HEK293T (cell line): ENCODE data around the gene S100A16.
A peak's percentile ranks its signal among the peaks of the same experiment; 100 is the strongest.

Source experiments
- CTCF ChIA-PET: fragments of 350-600 bp; formaldehyde crosslinking; extraction: SDS; loops from one replicate; lab custom pipeline; 2021; ENCODE audit warnings: antibody characterized with exemption, inconsistent platforms; lab: Yijun Ruan, JAX
- POLR2A ChIA-PET: fragments of 350-600 bp; formaldehyde crosslinking; extraction: SDS; loops from one replicate; lab custom pipeline; 2020; ENCODE audit warnings: antibody characterized with exemption, inconsistent platforms; lab: Yijun Ruan, JAX
- DNase-seq: peaks from one replicate; pipeline ENCODE4 v3.0.0; 2012; ENCODE audit warnings: mixed read lengths; ENCODE audit errors: extremely low spot score
- ARNT ChIP-seq: fragments of 450-650 bp; IDR thresholded peaks from 2 replicates; pipeline ENCODE4 v1.6.1; 2017; ENCODE audit warnings: mild to moderate bottlenecking
- BHLHE40 ChIP-seq: fragments of 450-650 bp; IDR thresholded peaks from 2 replicates; pipeline ENCODE4 v1.6.1; 2016; ENCODE audit warnings: mild to moderate bottlenecking, moderate library complexity, borderline replicate concordance
- CTBP1 ChIP-seq: fragments of 450-650 bp; IDR thresholded peaks from 2 replicates; pipeline ENCODE4 v1.6.1; 2016; ENCODE audit warnings: borderline replicate concordance
- ELF4 ChIP-seq: fragments of 450-650 bp; IDR thresholded peaks from 2 replicates; pipeline ENCODE4 v1.6.1; 2017; ENCODE audit warnings: antibody characterized with exemption
- FOXA1 ChIP-seq: fragments of 450-650 bp; IDR thresholded peaks from 2 replicates; pipeline ENCODE4 v1.6.1; 2016; ENCODE audit warnings: mild to moderate bottlenecking
- FOXK2 ChIP-seq: fragments of 450-650 bp; IDR thresholded peaks from 2 replicates; pipeline ENCODE4 v1.6.1; 2016; ENCODE audit warnings: mild to moderate bottlenecking
- FOXM1 ChIP-seq: fragments of 450-650 bp; IDR thresholded peaks from 2 replicates; pipeline ENCODE4 v1.6.1; 2017; ENCODE audit warnings: mild to moderate bottlenecking, borderline replicate concordance
- HDGF ChIP-seq: fragments of 450-650 bp; IDR thresholded peaks from 2 replicates; pipeline ENCODE4 v1.6.1; 2017; ENCODE audit warnings: antibody characterized with exemption, borderline replicate concordance
- L3MBTL2 ChIP-seq: fragments of 450-650 bp; conservative IDR thresholded peaks from 2 replicates; pipeline ENCODE4 v1.6.1; 2016; ENCODE audit warnings: mild to moderate bottlenecking
- LEF1 ChIP-seq: fragments of 450-650 bp; IDR thresholded peaks from 2 replicates; pipeline ENCODE4 v1.6.1; 2017; ENCODE audit warnings: mild to moderate bottlenecking, borderline replicate concordance
- NFRKB ChIP-seq: fragments of 450-650 bp; IDR thresholded peaks from 2 replicates; pipeline ENCODE4 v1.6.1; 2016; ENCODE audit warnings: mild to moderate bottlenecking, moderate library complexity
- PKNOX1 ChIP-seq: fragments of 450-650 bp; IDR thresholded peaks from 2 replicates; pipeline ENCODE4 v1.6.1; 2016
- SP1 ChIP-seq: fragments of 450-650 bp; IDR thresholded peaks from 2 replicates; pipeline ENCODE4 v1.6.1; 2017
- SUZ12 ChIP-seq: fragments of 450-650 bp; IDR thresholded peaks from 2 replicates; pipeline ENCODE4 v1.6.1; 2016; ENCODE audit warnings: mild to moderate bottlenecking
- TARDBP ChIP-seq: fragments of 450-650 bp; IDR thresholded peaks from 2 replicates; pipeline ENCODE4 v1.6.1; 2016
- ZNF384 ChIP-seq: fragments of 450-650 bp; IDR thresholded peaks from 2 replicates; pipeline ENCODE4 v1.6.1; 2016

The S100A16 gene

GRCh38 chr1:153628638-153629342, 15.9 kb upstream of the S100A16 start:
- ChIA-PET CTCF (interaction anchor here (2.3 to 2.7 kb wide), 2 partner anchors 14 to 43 kb away, joined by 9 to 27 read pairs; partner anchors contain the start of gene S100A14), POLR2A (interaction anchor here (1.6 to 2.3 kb wide), 5 partner anchors 10 to 62 kb away, joined by 7 to 17 read pairs (median 8); no protein-coding TSS in a partner anchor)
- TF ChIP-seq CTBP1: no peak
- TF ChIP-seq SP1: no peak
- TF ChIP-seq PKNOX1: no peak
- no peak for TF ChIP-seq TARDBP
- no peak for TF ChIP-seq LEF1
- no peak for TF ChIP-seq BHLHE40
- TF ChIP-seq ARNT: no peak
- no peak for TF ChIP-seq SUZ12
- TF ChIP-seq ELF4: no peak
- TF ChIP-seq FOXA1: no peak
- TF ChIP-seq ZNF384: no peak
- TF ChIP-seq L3MBTL2: no peak
- TF ChIP-seq FOXK2: no peak
- DNase-seq: no peak

- TF ChIP-seq PKNOX1 (no peak), LEF1 (no peak), SP1 (no peak), CTBP1 (no peak)
- POLR2A ChIA-PET: interaction anchor here (0.6 to 2.6 kb wide), 40 partner anchors 8 to 363 kb away, joined by 3 to 72 read pairs (median 6); partner anchors contain the start of genes CREB3L4, INTS3, RPS27 and S100A14
- CTCF ChIA-PET: interaction anchor here (0.8 to 2.7 kb wide), 29 partner anchors 10 to 273 kb away, joined by 3 to 27 read pairs (median 5); partner anchors contain the start of genes S100A14 and S100A16
- DNase-seq: no peak
Measured at GRCh38 chr1:153627715-153628626, 15.0 kb upstream of the S100A16 start, which contains the start of gene S100A1. Gene S100A1 (plus strand): TSS chr1:153628434. CDS start chr1:153630522, 2,088 bp downstream.

- POLR2A ChIA-PET: interaction anchor here (0.6 to 2.6 kb wide), 40 partner anchors 7 to 364 kb away, joined by 3 to 72 read pairs (median 6); partner anchors contain the start of genes CHTOP, CREB3L4, INTS3 and RPS27
- TF ChIP-seq ARNT (no peak), FOXK2 (no peak), ZNF384 (no peak), L3MBTL2 (peak; percentile 53)
- DNase-seq: peak; percentile 94
- CTCF ChIA-PET: interaction anchor here (0.6 to 2.7 kb wide), 32 partner anchors 9 to 272 kb away, joined by 3 to 27 read pairs (median 5); partner anchors contain the start of genes ILF2, S100A14 and S100A16
Measured at GRCh38 chr1:153626904-153627714, 14.2 kb upstream of the S100A16 start, which contains the start of gene S100A13. Gene S100A13 (minus strand): TSS chr1:153627505. CDS start chr1:153626472, 1,033 bp downstream.

GRCh38 chr1:153626477-153626903, 13.6 kb upstream of the S100A16 start:
- ChIA-PET CTCF (interaction anchor here (0.9 to 2.7 kb wide), 13 partner anchors 11 to 101 kb away, joined by 3 to 27 read pairs (median 8); partner anchors contain the start of genes ILF2 and S100A14), POLR2A (interaction anchor here (1.3 to 2.6 kb wide), 18 partner anchors 8 to 364 kb away, joined by 3 to 72 read pairs (median 8); partner anchors contain the start of genes CHTOP, RPS27, S100A14 and S100A16)
- DNase-seq: no peak
- TF ChIP-seq SP1: no peak
- TF ChIP-seq CTBP1: no peak
- TF ChIP-seq SUZ12: no peak
- no peak for TF ChIP-seq PKNOX1
- TF ChIP-seq FOXA1: no peak
- TF ChIP-seq NFRKB: no peak
- no peak for TF ChIP-seq TARDBP
- TF ChIP-seq FOXK2: no peak
- TF ChIP-seq L3MBTL2: no peak
- TF ChIP-seq FOXM1: no peak
- TF ChIP-seq HDGF: no peak
- no peak for TF ChIP-seq BHLHE40
- no peak for TF ChIP-seq LEF1
